HG03135 (cell line): Measurements from ENCODE around the gene ZNF678.
"Not testable (repeated sequence)": the region's sequence is repeated elsewhere in the genome, so short reads cannot be mapped to it uniquely, and the experiment has no call there.

ENCODE experiments used
- ATAC-seq: cut with Tn5 transposase; IDR thresholded peaks from one replicate; pipeline ENCODE4 v1.9.1; 2021; ENCODE audit warnings: mild to moderate bottlenecking, moderate library complexity; ENCODE audit not compliant: unreplicated experiment

Gene ZNF678

DNA sequence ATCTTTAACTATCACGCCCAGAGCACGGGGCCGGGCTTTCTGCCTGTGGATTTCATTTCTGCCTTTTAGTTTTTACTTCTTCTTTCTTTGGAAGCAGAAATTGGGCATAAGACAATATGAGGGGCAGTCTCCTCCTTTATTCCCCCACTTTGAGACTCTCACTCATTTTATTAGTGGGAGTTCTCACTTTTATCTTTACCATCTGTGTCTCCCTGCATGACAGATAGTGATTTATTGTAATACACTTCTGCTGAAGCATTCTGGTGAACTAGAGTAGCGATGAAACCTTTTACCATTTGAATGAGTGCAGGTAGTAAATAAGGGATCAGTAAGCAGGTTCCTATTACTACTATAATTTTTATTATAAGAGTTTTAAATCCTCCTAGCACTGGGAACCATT, 26.4 kb downstream of the ZNF678 start:
- ATAC-seq, result not testable (repeated sequence)

- not testable (repeated sequence) for ATAC-seq
These were observed 32.9 kb downstream of the ZNF678 start for GRCh38 chr1:227596222-227596621.

DNA sequence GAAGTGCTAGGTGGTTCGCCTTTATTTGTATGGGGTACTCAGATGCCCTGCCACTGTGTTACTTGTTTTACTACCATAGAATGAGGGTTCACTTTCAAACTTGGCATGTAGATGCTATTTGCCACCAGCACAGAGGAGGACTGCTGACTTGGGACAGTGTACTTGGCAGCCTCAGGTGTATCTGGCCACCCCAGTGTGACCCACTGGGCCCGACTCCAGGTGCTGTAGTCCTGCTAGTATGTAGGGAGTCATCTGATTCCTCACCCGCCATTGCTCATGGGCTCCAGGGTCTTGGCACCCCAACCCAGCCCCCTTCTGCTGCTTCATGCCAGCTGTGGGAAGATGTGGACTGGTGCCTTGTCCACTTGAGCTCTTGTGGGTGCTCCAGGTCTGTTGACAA, 40.0 kb downstream of the ZNF678 start:
- ATAC-seq, result no peak

DNA sequence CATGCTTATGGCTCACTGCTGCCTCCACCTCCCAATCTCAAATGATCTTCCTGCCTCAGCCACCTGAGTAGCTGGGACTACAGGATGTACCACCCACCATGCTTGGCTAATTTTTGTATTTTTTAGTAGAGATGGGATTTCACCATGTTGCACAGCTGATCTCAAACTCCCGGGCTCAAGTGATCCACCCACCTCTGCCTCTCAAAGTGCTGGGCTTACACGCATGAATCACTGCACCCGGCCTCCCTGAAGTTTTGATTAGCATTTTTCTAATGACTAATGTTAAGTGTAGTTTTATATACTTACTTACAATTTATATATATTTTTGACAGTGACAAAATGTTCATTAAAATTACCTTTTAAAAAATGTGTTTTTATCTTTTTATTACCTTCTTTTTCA, 41.1 kb downstream of the ZNF678 start:
- ATAC-seq, result no peak

- ATAC-seq, result not testable (repeated sequence)
These were observed 42.9 kb downstream of the ZNF678 start for GRCh38 chr1:227606271-227606670.

GRCh38 chr1:227607336-227607898, 44.1 kb downstream of the ZNF678 start:
- no peak for ATAC-seq

GRCh38 chr1:227612658-227613057, 49.3 kb downstream of the ZNF678 start:
- no peak for ATAC-seq

- ATAC-seq, result no peak
These were observed 50.2 kb downstream of the ZNF678 start for GRCh38 chr1:227613526-227613925.

GRCh38 chr1:227621211-227621610, 57.9 kb downstream of the ZNF678 start:
- ATAC-seq, result no peak

GRCh38 chr1:227622739-227623475, 59.6 kb downstream of the ZNF678 start:
- no peak for ATAC-seq

- ATAC-seq, result no peak
These were observed 69.0 kb downstream of the ZNF678 start for GRCh38 chr1:227632325-227632724.

DNA sequence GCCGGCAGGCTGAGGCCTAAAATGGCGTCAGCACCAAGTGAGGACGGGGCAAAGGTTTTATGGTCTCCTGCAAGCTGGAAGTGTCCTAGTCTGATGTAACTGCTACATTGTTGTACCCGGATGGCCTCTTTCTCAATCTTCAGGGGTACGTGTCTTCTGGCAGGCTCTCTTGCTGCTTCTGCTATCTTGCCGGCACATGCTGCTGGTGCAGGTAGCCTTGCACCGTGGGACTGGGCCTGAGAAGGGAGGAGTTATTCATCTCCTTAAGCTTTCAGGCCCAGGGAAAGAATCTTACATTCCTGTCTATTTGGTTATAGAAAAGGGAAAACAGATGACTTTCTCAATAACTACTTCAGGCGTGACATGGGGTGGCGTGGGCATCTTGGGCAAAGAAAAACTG, 72.2 kb downstream of the ZNF678 start:
- ATAC-seq, result no peak

- ATAC-seq, result no peak
These were observed 91.1 kb downstream of the ZNF678 start for GRCh38 chr1:227654431-227654830.

- ATAC-seq, result no peak
These were observed 91.7 kb downstream of the ZNF678 start for GRCh38 chr1:227654858-227655752.

DNA sequence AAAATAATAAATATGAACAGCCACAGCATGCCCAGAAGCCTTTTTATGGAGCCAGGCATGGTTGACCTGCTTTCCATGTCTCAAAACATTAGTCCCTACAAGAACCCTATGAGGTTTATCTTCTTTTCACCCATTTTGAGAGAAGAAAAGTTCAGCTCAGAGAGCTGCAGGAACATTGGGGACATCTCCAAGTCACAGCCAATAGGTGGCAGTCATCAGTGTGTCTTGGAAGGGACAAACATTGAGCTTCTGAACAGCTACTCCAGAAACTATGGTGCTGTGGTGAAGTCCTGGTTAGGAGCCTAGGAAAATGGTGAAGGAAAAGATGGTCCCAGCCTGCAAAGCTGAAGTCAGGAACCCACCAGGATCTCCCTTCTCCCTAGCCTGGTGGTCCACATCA, 98.1 kb downstream of the ZNF678 start:
- ATAC-seq, result no peak

- ATAC-seq, result no peak
These were observed 99.6 kb downstream of the ZNF678 start for GRCh38 chr1:227662933-227663332.

- no peak for ATAC-seq
These were observed 102.9 kb downstream of the ZNF678 start for GRCh38 chr1:227666286-227666685.

- no peak for ATAC-seq
These were observed 110.1 kb downstream of the ZNF678 start for GRCh38 chr1:227673441-227673840.

- ATAC-seq, result no peak
These were observed 122.5 kb downstream of the ZNF678 start for GRCh38 chr1:227685807-227686206.

DNA sequence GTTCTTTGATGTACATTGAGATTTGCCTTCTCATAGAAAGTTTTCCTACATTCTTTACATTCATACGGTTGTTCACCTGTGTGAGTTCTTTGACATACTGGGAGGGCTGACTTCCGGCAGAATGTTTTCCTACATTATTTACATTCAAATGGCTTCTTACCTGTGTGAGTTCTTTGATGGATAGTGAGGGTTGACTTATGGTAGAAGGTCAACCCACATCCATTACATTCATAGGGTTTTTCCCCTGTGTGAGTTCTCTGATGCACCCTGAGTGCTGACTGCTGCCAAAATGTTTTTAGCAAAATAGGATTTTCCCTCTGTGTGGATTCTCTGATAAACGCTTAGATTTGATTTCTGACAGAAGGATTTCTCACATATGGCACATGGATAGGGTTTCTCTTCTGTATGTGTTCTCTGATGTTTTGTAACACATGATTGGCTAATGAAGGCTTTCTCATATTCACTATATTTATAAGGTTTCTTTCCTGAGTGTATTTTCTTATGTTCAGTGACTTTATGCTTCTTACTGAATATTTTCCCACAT, 134.0 kb downstream of the ZNF678 start:
- ATAC-seq, result no peak

DNA sequence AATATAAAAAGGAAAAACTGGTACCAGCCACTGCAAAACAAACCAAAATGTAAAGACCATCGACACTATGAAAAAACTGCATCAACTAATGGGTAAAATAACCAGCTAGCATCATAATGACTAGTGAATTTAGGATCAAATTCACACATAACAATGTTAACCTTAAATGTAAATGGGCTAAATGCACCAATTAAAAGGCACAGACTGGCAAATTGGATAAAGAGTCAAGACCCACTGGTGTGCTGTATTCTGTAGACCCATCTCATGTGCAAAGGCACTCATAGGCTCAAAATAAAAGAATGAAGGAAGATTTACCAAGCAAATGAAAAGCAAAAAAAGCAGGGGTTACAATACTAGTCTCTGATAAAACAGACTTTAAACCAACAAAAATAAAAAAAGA, 138.3 kb downstream of the ZNF678 start:
- ATAC-seq, result not testable (repeated sequence)
